Measurements from ENCODE around the gene PDE3B. TPM values are rescaled to one million over a fixed set of nuclear protein-coding genes. Genes with fewer than 3 reads are reported as not detected.
"Not testable (repeated sequence)": the region's sequence is repeated elsewhere in the genome, so short reads cannot be mapped to it uniquely, and the experiment has no call there.

Gene PDE3B
- total and polyA plus RNA-seq, 9 donors = 1.2 to 2.9 (median 2.2) TPM

- Histone ChIP-seq H3K4me3 (ENCODE audit: low read length) (no peak overlapping the region), H3K9me3 (replicated peaks; ENCODE audit: control insufficient read depth, low read depth, low read length) (no peaks in the 10 kb centered on the region), H3K27ac (ENCODE audit: low read length) (no peak overlapping the region), H3K27me3 (ENCODE audit: control insufficient read depth, insufficient read depth, low read length) (no peaks in the 10 kb centered on the region), H3K4me1 (ENCODE audit: control insufficient read depth, insufficient read depth, low read length) (no peaks in the 10 kb centered on the region), H3K36me3 (ENCODE audit: control insufficient read depth, insufficient read depth, low read length) (no peaks in the 10 kb centered on the region)
- WGBS (ENCODE audit: insufficient coverage) = no CpG with 5 or more reads among the region's 1 CpG
- DNase-seq = no peak
Measured at GRCh38 chr11:14698771-14699170, 55.2 kb downstream of the PDE3B start.

GRCh38 chr11:14700593-14700992, 57.0 kb downstream of the PDE3B start:
- Histone ChIP-seq H3K27me3 (ENCODE audit: control insufficient read depth, insufficient read depth, low read length) (no peaks in the 10 kb centered on the region), H3K9me3 (replicated peaks; ENCODE audit: control insufficient read depth, low read depth, low read length) (peaks cover 5% of the 10 kb centered on the region), H3K4me1 (ENCODE audit: control insufficient read depth, insufficient read depth, low read length) (no peaks in the 10 kb centered on the region), H3K27ac (ENCODE audit: low read length) (no peak overlapping the region), H3K4me3 (ENCODE audit: low read length) (no peak overlapping the region), H3K36me3 (ENCODE audit: control insufficient read depth, insufficient read depth, low read length) (no peaks in the 10 kb centered on the region)
- WGBS (ENCODE audit: insufficient coverage) = no CpG with 5 or more reads among the region's 1 CpG
- DNase-seq = no peak

GRCh38 chr11:14702760-14703159, 59.2 kb downstream of the PDE3B start:
- Histone ChIP-seq H3K27me3 (ENCODE audit: control insufficient read depth, insufficient read depth, low read length) (no peaks in the 10 kb centered on the region), H3K9me3 (replicated peaks; ENCODE audit: control insufficient read depth, low read depth, low read length) (peaks cover 5% of the 10 kb centered on the region), H3K27ac (ENCODE audit: low read length) (no peak overlapping the region), H3K4me3 (ENCODE audit: low read length) (no peak overlapping the region), H3K36me3 (ENCODE audit: control insufficient read depth, insufficient read depth, low read length) (no peaks in the 10 kb centered on the region), H3K4me1 (ENCODE audit: control insufficient read depth, insufficient read depth, low read length) (no peaks in the 10 kb centered on the region)
- DNase-seq = no peak
- WGBS (ENCODE audit: insufficient coverage) = no CpG with 5 or more reads among the region's 1 CpG

- no peaks in the 10 kb centered on the region for H3K27me3 ChIP-seq (ENCODE audit: control insufficient read depth, insufficient read depth, low read length)
- no peak for DNase-seq
- H3K4me1 ChIP-seq (ENCODE audit: control insufficient read depth, insufficient read depth, low read length) = no peaks in the 10 kb centered on the region
- H3K27ac ChIP-seq (ENCODE audit: low read length) = no peak overlapping the region
- H3K4me3 ChIP-seq (ENCODE audit: low read length) = no peak overlapping the region
- WGBS (ENCODE audit: insufficient coverage) = no CpG with 5 or more reads among the region's 1 CpG
- peaks cover 5% of the 10 kb centered on the region for H3K9me3 ChIP-seq (replicated peaks; ENCODE audit: control insufficient read depth, low read depth, low read length)
- no peaks in the 10 kb centered on the region for H3K36me3 ChIP-seq (ENCODE audit: control insufficient read depth, insufficient read depth, low read length)
Measured at GRCh38 chr11:14703731-14704130, 60.1 kb downstream of the PDE3B start.

- DNase-seq = no peak
- H3K4me1 ChIP-seq (ENCODE audit: control insufficient read depth, insufficient read depth, low read length) = no peaks in the 10 kb centered on the region
- no peaks in the 10 kb centered on the region for H3K27me3 ChIP-seq (ENCODE audit: control insufficient read depth, insufficient read depth, low read length)
- H3K36me3 ChIP-seq (ENCODE audit: control insufficient read depth, insufficient read depth, low read length) = no peaks in the 10 kb centered on the region
- peaks cover 5% of the 10 kb centered on the region for H3K9me3 ChIP-seq (replicated peaks; ENCODE audit: control insufficient read depth, low read depth, low read length)
- no peak overlapping the region for H3K4me3 ChIP-seq (ENCODE audit: low read length)
- no peak overlapping the region for H3K27ac ChIP-seq (ENCODE audit: low read length)
- no CpG with 5 or more reads among the region's 2 CpGs for whole genome bisulfite sequencing (ENCODE audit: insufficient coverage)
Measured at GRCh38 chr11:14705067-14705466, 61.5 kb downstream of the PDE3B start.

GRCh38 chr11:14713496-14714244, 70.1 kb downstream of the PDE3B start:
- Histone ChIP-seq H3K36me3 (ENCODE audit: control insufficient read depth, insufficient read depth, low read length) (no peaks in the 10 kb centered on the region), H3K4me1 (ENCODE audit: control insufficient read depth, insufficient read depth, low read length) (no peaks in the 10 kb centered on the region), H3K9me3 (replicated peaks; ENCODE audit: control insufficient read depth, low read depth, low read length) (no peaks in the 10 kb centered on the region), H3K27me3 (ENCODE audit: control insufficient read depth, insufficient read depth, low read length) (no peaks in the 10 kb centered on the region), H3K27ac (ENCODE audit: low read length) (no peak overlapping the region), H3K4me3 (ENCODE audit: low read length) (no peak overlapping the region)
- DNase-seq = no peak
- 27% methylated on average over 1 of the region's 4 CpGs for WGBS (ENCODE audit: insufficient coverage)

- H3K4me1 ChIP-seq (ENCODE audit: control insufficient read depth, insufficient read depth, low read length); DNase-seq; H3K36me3 ChIP-seq (ENCODE audit: control insufficient read depth, insufficient read depth, low read length); H3K4me3 ChIP-seq (ENCODE audit: low read length); H3K27ac ChIP-seq (ENCODE audit: low read length); H3K9me3 ChIP-seq (replicated peaks; ENCODE audit: control insufficient read depth, low read depth, low read length); H3K27me3 ChIP-seq (ENCODE audit: control insufficient read depth, insufficient read depth, low read length): not testable (repeated sequence)
- no CpG with 5 or more reads among the region's 11 CpGs for WGBS (ENCODE audit: insufficient coverage)
Measured at GRCh38 chr11:14715669-14716068, 72.1 kb downstream of the PDE3B start.

- Histone ChIP-seq H3K36me3 (ENCODE audit: control insufficient read depth, insufficient read depth, low read length) (no peaks in the 10 kb centered on the region), H3K4me3 (ENCODE audit: low read length) (no peak overlapping the region), H3K9me3 (replicated peaks; ENCODE audit: control insufficient read depth, low read depth, low read length) (no peaks in the 10 kb centered on the region), H3K27ac (ENCODE audit: low read length) (no peak overlapping the region), H3K27me3 (ENCODE audit: control insufficient read depth, insufficient read depth, low read length) (no peaks in the 10 kb centered on the region), H3K4me1 (ENCODE audit: control insufficient read depth, insufficient read depth, low read length) (no peaks in the 10 kb centered on the region)
- WGBS (ENCODE audit: insufficient coverage) = no CpG with 5 or more reads among the region's 4 CpGs
- DNase-seq = no peak
Measured at GRCh38 chr11:14722496-14722895, 78.9 kb downstream of the PDE3B start.

- Histone ChIP-seq H3K4me3 (ENCODE audit: low read length) (no peak overlapping the region), H3K27me3 (ENCODE audit: control insufficient read depth, insufficient read depth, low read length) (no peaks in the 10 kb centered on the region), H3K4me1 (ENCODE audit: control insufficient read depth, insufficient read depth, low read length) (no peaks in the 10 kb centered on the region), H3K9me3 (replicated peaks; ENCODE audit: control insufficient read depth, low read depth, low read length) (no peaks in the 10 kb centered on the region), H3K27ac (ENCODE audit: low read length) (no peak overlapping the region), H3K36me3 (ENCODE audit: control insufficient read depth, insufficient read depth, low read length) (no peaks in the 10 kb centered on the region)
- 100% methylated on average over 1 of the region's 1 CpG for WGBS (ENCODE audit: insufficient coverage)
- DNase-seq = no peak
Measured at GRCh38 chr11:14725150-14725549, 81.5 kb downstream of the PDE3B start.

GRCh38 chr11:14727215-14727614, 83.6 kb downstream of the PDE3B start:
- Histone ChIP-seq H3K9me3 (replicated peaks; ENCODE audit: control insufficient read depth, low read depth, low read length) (no peaks in the 10 kb centered on the region), H3K27me3 (ENCODE audit: control insufficient read depth, insufficient read depth, low read length) (no peaks in the 10 kb centered on the region), H3K4me1 (ENCODE audit: control insufficient read depth, insufficient read depth, low read length) (no peaks in the 10 kb centered on the region), H3K4me3 (ENCODE audit: low read length) (no peak overlapping the region), H3K27ac (ENCODE audit: low read length) (no peak overlapping the region), H3K36me3 (ENCODE audit: control insufficient read depth, insufficient read depth, low read length) (no peaks in the 10 kb centered on the region)
- DNase-seq = no peak

GRCh38 chr11:14727746-14728145, 84.1 kb downstream of the PDE3B start:
- no peak for DNase-seq
- no peaks in the 10 kb centered on the region for H3K36me3 ChIP-seq (ENCODE audit: control insufficient read depth, insufficient read depth, low read length)
- no peaks in the 10 kb centered on the region for H3K4me1 ChIP-seq (ENCODE audit: control insufficient read depth, insufficient read depth, low read length)
- no peak overlapping the region for H3K4me3 ChIP-seq (ENCODE audit: low read length)
- no peak overlapping the region for H3K27ac ChIP-seq (ENCODE audit: low read length)
- no peaks in the 10 kb centered on the region for H3K27me3 ChIP-seq (ENCODE audit: control insufficient read depth, insufficient read depth, low read length)
- H3K9me3 ChIP-seq (replicated peaks; ENCODE audit: control insufficient read depth, low read depth, low read length) = no peaks in the 10 kb centered on the region
- WGBS (ENCODE audit: insufficient coverage) = no CpG with 5 or more reads among the region's 1 CpG
